Spleen (tissue), 7 donors: ENCODE data around the gene TAOK2.

ENCODE experiments used
- POLR2AphosphoS5 ChIP-seq, 3 donors: sonication (generic); formaldehyde crosslinking; IDR thresholded peaks; one replicate each; pipeline ENCODE4 v1.5.1; 2017; ENCODE audit warnings: antibody characterized with exemption in 3 of 3
- TF ChIP-seq, protein P1 (sequence below), 11 experiments: fragments of 200-600 bp in 7 of 11; fragments of 450-650 bp in 4 of 11; sonication (generic) in 4 of 11; IDR thresholded peaks in 8 of 11; conservative IDR thresholded peaks in 3 of 11; 1 replicate in 7 of 11; 2 replicates in 4 of 11; pipeline versions ENCODE4 v1.4.0 to v1.8.0; 2016 to 2021; ENCODE audit warnings: antibody characterized with exemption in 11 of 11, inconsistent platforms in 4 of 11, mild to moderate bottlenecking in 1 of 11
- donor health status: DM: no; HTN: no; CAD: no; lungs with moderate emphysema.
- donor health status: DM: no; HTN: no; CAD: no.
- donor health status: DM: no; HTN: no; CAD: no.

DNA sequence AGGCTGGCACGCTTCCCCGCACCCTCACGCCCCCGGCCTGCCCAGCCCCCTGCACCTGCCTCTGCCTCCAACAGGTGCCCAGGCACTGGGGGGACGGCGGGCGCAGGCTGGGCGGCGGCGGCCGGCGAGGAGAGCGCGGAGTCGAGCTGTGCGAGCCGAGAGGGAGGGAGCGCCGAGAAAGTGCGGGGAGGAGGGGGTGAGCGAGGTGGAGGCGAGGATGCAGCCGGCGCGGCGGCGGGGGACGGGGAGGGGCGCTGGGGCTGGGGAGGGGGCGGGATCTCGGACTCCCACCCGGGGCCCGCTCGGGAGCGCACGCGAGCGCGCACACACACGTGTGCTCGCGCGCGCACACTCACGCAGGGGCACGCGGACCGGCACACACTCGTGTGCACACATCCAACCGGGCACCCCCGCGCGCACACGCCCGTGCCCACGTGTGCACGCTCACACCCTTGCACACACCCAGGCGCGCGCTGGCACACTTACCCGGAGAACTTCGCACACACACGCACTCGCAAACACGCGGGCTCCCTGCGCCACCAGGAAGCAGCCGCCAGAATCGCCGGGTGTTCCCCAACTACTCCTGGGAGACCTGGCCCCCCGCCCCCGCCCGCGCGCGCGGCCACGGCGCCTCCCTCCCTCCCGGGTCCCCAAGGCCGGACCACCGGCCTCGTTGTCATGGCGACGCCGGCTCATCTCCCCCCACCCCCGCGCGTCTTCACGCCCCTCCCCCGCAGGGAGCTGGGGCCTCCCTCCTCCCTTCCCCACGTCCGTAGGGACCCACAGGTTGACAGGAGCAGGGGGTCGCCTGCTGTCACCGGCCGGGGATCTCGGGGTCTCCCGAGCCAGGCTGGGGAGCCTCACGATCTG, 37.4 kb downstream of the TAOK2 start, which contains the start of gene DOC2A:
- TF ChIP-seq, protein P1, sequence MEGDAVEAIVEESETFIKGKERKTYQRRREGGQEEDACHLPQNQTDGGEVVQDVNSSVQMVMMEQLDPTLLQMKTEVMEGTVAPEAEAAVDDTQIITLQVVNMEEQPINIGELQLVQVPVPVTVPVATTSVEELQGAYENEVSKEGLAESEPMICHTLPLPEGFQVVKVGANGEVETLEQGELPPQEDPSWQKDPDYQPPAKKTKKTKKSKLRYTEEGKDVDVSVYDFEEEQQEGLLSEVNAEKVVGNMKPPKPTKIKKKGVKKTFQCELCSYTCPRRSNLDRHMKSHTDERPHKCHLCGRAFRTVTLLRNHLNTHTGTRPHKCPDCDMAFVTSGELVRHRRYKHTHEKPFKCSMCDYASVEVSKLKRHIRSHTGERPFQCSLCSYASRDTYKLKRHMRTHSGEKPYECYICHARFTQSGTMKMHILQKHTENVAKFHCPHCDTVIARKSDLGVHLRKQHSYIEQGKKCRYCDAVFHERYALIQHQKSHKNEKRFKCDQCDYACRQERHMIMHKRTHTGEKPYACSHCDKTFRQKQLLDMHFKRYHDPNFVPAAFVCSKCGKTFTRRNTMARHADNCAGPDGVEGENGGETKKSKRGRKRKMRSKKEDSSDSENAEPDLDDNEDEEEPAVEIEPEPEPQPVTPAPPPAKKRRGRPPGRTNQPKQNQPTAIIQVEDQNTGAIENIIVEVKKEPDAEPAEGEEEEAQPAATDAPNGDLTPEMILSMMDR (IDR thresholded peaks at IDR 0.05 in 8 of 11, conservative IDR thresholded peaks at IDR 0.05 in 3 of 11), result no peak
- TF ChIP-seq POLR2AphosphoS5 (IDR thresholded peaks at IDR 0.05), result no peak
